WTC11 (cell line): Measurements from ENCODE around the gene OR51E1.

Experiments
- FOXJ3 ChIP-seq: sonication (generic); formaldehyde crosslinking; IDR thresholded peaks from 2 replicates; pipeline ENCODE4 v1.9.0; 2021; ENCODE audit warnings: missing genetic modification reagents, mild to moderate bottlenecking, borderline replicate concordance
- GABPB1 ChIP-seq: sonication (generic); formaldehyde crosslinking; IDR thresholded peaks from 2 replicates; pipeline ENCODE4 v1.8.1; 2023; ENCODE audit warnings: mild to moderate bottlenecking, missing genetic modification reagents
- JAZF1 ChIP-seq: fragments of 250-450 bp; sonication (Bioruptor Pico); IDR thresholded peaks from 2 replicates; pipeline ENCODE4 v1.9.0; 2021; ENCODE audit warnings: moderate library complexity, mild to moderate bottlenecking, inconsistent platforms
- NFE2L1 ChIP-seq: sonication (generic); formaldehyde crosslinking; IDR thresholded peaks from 2 replicates; pipeline ENCODE4 v1.8.1; 2023; ENCODE audit warnings: missing genetic modification reagents
- NFYB ChIP-seq: sonication (generic); formaldehyde crosslinking; conservative IDR thresholded peaks from 2 replicates; pipeline ENCODE4 v1.8.0; 2022; ENCODE audit warnings: low read depth, missing genetic modification reagents
- NR2C2 ChIP-seq: sonication (generic); formaldehyde crosslinking; IDR thresholded peaks from 2 replicates; pipeline ENCODE4 v1.8.0; 2022; ENCODE audit warnings: mild to moderate bottlenecking, missing genetic modification reagents
- RELA ChIP-seq: sonication (generic); formaldehyde crosslinking; IDR thresholded peaks from 2 replicates; pipeline ENCODE4 v1.8.1; 2022; ENCODE audit warnings: missing genetic modification reagents, mild to moderate bottlenecking, borderline replicate concordance
- TEAD4 ChIP-seq: sonication (generic); formaldehyde crosslinking; IDR thresholded peaks from 2 replicates; pipeline ENCODE4 v1.8.0; 2022; ENCODE audit warnings: mild to moderate bottlenecking, missing genetic modification reagents
- TF ChIP-seq, protein P1 (sequence below): sonication (generic); formaldehyde crosslinking; IDR thresholded peaks from 2 replicates; pipeline ENCODE4 v1.8.1; 2022; ENCODE audit warnings: missing genetic modification reagents, borderline replicate concordance
- TF ChIP-seq, protein P2 (sequence below): fragments of 200-600 bp; IDR thresholded peaks from 2 replicates; pipeline ENCODE4 v1.8.0; 2022; ENCODE audit warnings: antibody characterized with exemption
- TF ChIP-seq, protein P3 (sequence below): sonication (generic); formaldehyde crosslinking; IDR thresholded peaks from 2 replicates; pipeline ENCODE4 v1.8.1; 2023; ENCODE audit warnings: mild to moderate bottlenecking, missing genetic modification reagents
- TF ChIP-seq, protein P4 (sequence below): sonication (generic); formaldehyde crosslinking; IDR thresholded peaks from 2 replicates; pipeline ENCODE4 v1.8.1; 2022; ENCODE audit warnings: low read depth, missing genetic modification reagents, borderline replicate concordance
- TF ChIP-seq, protein P5 (sequence below): fragments of 250-450 bp; sonication (Bioruptor Pico); conservative IDR thresholded peaks from 2 replicates; pipeline ENCODE4 v1.9.0; 2021; ENCODE audit warnings: mild to moderate bottlenecking

DNA sequence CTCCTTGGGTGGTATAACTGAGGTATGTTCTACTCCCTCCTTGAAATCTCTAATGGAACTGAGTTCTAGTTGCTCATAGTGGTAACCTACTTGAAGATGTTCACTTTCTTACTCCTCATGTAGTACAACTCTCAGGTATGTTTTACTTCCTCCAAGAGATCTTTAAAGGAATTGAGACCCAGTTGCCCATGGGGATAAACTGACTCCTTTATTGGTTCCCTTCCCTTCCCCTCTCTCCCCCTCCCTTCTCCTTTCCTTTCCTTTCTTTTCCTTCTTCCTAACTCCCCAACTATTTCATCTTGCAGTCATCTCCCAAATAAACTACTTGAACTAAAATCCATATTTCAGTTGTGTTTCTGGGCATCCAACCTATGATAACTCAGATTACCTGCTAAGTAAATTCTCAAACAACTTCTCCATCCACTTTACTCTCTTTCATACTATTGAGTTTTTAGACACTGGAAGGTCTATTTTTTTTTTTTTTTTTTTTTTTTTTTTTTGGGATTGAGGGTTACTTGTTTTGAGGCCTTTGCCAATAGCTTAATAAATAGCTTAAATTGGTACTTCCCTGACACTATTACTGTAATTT, 27.8 kb upstream of the OR51E1 start:
- TF ChIP-seq TEAD4 (CRISPR knock-in tag) (no peak), RELA (CRISPR knock-in tag) (no peak), FOXJ3 (CRISPR knock-in tag) (no peak), NFYB (CRISPR knock-in tag) (no peak), GABPB1 (CRISPR knock-in tag) (no peak), NFE2L1 (CRISPR knock-in tag) (no peak), NR2C2 (CRISPR knock-in tag) (no peak), JAZF1 (CRISPR knock-in tag) (no peak)
- TF ChIP-seq, protein P1, sequence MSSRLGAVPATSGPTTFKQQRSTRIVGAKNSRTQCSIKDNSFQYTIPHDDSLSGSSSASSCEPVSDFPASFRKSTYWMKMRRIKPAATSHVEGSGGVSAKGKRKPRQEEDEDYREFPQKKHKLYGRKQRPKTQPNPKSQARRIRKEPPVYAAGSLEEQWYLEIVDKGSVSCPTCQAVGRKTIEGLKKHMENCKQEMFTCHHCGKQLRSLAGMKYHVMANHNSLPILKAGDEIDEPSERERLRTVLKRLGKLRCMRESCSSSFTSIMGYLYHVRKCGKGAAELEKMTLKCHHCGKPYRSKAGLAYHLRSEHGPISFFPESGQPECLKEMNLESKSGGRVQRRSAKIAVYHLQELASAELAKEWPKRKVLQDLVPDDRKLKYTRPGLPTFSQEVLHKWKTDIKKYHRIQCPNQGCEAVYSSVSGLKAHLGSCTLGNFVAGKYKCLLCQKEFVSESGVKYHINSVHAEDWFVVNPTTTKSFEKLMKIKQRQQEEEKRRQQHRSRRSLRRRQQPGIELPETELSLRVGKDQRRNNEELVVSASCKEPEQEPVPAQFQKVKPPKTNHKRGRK = no peak
- TF ChIP-seq, protein P2, sequence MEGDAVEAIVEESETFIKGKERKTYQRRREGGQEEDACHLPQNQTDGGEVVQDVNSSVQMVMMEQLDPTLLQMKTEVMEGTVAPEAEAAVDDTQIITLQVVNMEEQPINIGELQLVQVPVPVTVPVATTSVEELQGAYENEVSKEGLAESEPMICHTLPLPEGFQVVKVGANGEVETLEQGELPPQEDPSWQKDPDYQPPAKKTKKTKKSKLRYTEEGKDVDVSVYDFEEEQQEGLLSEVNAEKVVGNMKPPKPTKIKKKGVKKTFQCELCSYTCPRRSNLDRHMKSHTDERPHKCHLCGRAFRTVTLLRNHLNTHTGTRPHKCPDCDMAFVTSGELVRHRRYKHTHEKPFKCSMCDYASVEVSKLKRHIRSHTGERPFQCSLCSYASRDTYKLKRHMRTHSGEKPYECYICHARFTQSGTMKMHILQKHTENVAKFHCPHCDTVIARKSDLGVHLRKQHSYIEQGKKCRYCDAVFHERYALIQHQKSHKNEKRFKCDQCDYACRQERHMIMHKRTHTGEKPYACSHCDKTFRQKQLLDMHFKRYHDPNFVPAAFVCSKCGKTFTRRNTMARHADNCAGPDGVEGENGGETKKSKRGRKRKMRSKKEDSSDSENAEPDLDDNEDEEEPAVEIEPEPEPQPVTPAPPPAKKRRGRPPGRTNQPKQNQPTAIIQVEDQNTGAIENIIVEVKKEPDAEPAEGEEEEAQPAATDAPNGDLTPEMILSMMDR = no peak
- TF ChIP-seq, protein P3, sequence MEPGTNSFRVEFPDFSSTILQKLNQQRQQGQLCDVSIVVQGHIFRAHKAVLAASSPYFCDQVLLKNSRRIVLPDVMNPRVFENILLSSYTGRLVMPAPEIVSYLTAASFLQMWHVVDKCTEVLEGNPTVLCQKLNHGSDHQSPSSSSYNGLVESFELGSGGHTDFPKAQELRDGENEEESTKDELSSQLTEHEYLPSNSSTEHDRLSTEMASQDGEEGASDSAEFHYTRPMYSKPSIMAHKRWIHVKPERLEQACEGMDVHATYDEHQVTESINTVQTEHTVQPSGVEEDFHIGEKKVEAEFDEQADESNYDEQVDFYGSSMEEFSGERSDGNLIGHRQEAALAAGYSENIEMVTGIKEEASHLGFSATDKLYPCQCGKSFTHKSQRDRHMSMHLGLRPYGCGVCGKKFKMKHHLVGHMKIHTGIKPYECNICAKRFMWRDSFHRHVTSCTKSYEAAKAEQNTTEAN (CRISPR knock-in tag) = no peak
- TF ChIP-seq, protein P4, sequence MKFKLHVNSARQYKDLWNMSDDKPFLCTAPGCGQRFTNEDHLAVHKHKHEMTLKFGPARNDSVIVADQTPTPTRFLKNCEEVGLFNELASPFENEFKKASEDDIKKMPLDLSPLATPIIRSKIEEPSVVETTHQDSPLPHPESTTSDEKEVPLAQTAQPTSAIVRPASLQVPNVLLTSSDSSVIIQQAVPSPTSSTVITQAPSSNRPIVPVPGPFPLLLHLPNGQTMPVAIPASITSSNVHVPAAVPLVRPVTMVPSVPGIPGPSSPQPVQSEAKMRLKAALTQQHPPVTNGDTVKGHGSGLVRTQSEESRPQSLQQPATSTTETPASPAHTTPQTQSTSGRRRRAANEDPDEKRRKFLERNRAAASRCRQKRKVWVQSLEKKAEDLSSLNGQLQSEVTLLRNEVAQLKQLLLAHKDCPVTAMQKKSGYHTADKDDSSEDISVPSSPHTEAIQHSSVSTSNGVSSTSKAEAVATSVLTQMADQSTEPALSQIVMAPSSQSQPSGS (CRISPR knock-in tag) = no peak
- TF ChIP-seq, protein P5, sequence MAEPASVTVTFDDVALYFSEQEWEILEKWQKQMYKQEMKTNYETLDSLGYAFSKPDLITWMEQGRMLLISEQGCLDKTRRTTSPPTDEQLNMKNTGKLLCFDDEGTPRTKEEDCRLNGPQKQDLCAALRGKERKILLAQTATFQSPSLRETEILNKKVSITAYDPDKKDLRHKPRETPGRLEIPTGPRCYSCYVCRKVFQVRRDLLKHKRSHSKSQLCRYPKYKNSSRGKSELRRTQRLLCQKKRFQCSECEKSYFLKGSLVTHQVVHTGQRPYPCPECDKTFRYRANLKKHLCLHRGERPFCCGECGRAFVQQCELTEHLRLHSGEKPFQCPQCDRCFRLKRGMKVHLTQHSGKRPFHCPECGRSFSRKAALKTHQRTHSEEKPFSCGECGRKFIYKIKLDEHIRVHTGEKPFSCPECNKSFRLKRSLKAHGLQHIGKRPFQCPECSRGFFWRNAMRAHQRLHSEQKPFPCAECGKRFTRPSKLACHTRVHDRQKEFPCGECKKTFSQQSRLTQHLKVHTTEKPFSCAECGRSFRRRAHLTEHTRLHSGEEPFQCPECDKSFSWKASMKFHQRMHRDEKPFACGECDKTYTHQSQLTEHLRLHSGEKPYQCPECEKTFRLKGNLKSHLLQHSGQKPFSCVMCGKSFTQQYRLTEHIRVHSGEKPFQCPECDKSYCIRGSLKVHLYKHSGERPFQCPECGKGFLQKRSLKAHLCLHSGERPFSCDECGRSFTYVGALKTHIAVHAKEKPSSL = no peak
